Hindlimb muscle (tissue), 1 donor: ENCODE data around the gene ADAMTSL2. TPM values are rescaled to one million over a fixed set of nuclear protein-coding genes. Genes with fewer than 3 reads are reported as not detected.

Experiments
- DNase-seq: peaks from one replicate; pipeline ENCODE4 v3.0.0-alpha.2; 2013
- polyA plus RNA-seq: library from polyadenylated mRNA; unstranded; fragments of 120-200 nt; gene quantifications from one replicate; pipeline ENCODE4 v1.2.1, GENCODE V29; 2013; ENCODE audit not compliant: insufficient read length

The ADAMTSL2 gene
- polyA plus RNA-seq, 1 donor, result 4.0 TPM

- DNase-seq, result no peak
These were observed 56.8 kb downstream of the ADAMTSL2 start for GRCh38 chr9:133591116-133591910.

DNA sequence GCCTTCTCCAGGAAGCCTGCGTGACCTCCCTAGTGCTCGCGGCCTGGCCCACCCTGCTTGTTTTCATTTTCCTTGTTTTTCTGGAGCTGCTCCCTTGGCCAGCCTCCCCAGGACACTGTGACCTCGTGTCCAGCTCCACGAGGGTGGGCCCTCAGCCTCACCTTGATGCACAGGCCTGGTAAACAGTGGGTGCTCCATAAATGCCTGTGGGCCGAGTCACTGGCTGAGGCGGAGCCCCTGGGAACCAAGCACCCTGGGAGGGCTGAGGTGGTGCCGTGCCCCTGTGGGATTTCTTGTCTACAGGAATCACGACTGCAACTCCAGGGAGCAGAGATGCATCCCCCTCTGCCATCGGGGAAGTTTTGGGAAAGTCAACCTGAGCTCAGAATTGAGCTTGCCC, 57.5 kb downstream of the ADAMTSL2 start:
- no peak for DNase-seq

DNA sequence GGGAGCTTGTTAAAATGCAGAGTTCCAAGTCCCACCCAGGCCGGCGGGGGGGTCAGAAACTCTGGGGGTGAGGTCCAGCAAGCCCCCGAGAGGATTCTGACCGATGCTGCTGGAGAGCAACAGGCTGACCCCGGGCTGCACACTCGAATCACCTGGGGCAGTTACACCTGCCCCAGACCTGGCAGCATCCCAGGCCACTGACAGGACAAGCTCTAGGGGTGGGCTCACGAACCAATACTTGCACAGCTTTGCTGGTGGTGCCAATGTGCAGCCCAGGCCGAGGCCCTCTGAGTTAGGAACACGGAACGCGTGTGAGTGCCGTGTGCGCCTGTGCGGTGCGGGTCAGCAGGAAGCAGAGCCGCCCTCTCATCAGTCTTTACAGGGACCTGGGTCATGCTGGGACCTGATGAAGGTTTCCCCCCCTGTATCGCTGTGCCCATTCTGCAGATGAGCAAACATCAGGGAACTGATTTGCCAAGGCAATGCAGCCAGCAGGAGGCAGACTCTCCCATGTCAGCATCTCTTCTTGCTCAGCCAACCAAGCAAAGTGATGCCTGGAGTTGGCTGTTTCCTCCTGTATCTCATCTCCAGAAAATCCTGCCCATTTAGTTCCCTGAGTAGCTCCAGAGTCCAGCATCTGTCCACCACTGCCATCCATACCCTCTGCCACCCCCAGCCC, 58.4 kb downstream of the ADAMTSL2 start:
- no peak for DNase-seq

- DNase-seq, result no peak
These were observed 59.2 kb downstream of the ADAMTSL2 start for GRCh38 chr9:133593587-133594253.

GRCh38 chr9:133594310-133594709, 59.8 kb downstream of the ADAMTSL2 start:
- no peak for DNase-seq

- no peak for DNase-seq
These were observed 61.4 kb downstream of the ADAMTSL2 start for GRCh38 chr9:133595910-133596309.

DNA sequence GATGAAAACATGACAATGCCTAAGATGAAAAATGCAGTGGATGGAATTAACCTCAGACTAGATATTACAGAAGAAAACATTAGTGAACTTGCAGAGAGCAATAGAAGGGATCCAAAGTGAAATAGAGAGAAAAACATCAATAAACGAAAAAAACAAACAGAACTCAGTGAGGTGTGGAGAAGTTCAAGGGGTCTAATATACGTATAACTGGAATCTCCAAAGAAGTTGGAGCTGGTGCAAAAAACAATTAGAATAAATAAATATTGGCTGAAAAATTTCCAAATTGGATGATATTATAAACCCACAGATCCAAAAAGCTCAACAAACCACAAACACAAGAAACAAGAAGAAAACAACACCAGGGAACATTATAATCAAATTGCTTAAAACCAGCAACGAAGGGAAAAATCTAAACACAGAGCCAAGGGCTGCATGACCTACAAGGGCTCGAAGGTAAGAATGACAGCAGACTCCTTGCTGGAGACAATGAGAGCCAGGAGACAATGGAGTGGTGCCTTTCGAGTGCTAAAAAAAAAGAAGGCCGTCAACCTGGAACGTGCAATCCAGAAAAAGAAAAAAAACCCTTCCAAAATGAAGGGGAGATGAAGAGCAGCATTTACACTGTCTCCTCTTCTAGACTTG, 62.9 kb downstream of the ADAMTSL2 start:
- DNase-seq, result no peak

GRCh38 chr9:133598978-133599377, 64.5 kb downstream of the ADAMTSL2 start:
- DNase-seq, result no peak

DNA sequence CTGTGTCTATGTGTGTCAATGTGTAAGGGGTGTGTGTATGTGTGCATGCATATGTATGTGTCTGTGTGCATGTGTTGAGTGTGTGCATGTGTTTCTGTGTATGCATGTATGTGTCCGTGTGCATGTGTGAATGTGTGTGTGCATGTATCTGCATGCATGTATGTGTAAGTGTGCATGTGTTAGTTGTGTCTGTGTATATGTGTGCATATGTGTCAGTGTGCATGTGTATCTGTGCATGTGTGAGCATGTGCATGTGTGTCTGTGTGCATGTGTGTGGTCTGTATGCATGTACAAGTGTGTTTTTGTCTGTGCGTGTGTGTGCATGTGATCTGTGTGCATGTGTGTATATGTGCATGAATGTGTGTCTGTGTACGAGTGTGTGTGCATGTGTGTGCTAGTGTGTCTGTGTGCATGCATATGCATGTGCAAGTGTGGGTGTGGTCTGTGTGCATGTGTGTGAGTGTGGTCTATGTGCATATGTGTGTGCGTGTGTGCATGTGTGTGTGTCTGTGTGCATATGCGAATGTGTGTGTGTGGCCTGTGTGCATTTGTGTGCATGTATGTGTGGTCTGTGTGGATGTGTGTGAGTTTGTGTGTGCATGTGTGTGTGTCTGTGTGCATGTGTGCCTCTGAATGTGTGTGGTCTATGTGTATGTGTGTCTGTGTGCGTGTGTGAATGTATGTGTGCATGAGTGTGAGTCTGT, 65.1 kb downstream of the ADAMTSL2 start:
- no peak for DNase-seq

DNA sequence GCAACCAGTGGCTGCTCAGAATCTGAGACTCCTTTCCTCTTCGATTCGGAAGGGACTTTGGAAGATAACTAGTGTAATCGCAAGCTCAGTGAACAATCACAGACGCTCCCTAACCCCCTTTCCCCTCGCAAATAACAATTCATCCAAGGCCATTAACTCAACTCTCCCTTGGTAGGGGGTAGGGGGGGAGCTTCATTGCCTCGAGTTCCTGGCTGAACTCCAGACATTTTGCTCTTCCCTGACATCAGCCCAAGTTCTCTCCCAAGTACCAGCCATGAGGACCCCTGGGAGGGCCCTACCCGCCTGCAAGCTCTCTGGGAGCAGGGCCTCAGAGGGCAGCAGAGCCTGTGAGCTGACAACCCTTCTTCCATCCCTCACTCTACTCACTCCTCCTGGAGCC, 66.2 kb downstream of the ADAMTSL2 start:
- no peak for DNase-seq

DNA sequence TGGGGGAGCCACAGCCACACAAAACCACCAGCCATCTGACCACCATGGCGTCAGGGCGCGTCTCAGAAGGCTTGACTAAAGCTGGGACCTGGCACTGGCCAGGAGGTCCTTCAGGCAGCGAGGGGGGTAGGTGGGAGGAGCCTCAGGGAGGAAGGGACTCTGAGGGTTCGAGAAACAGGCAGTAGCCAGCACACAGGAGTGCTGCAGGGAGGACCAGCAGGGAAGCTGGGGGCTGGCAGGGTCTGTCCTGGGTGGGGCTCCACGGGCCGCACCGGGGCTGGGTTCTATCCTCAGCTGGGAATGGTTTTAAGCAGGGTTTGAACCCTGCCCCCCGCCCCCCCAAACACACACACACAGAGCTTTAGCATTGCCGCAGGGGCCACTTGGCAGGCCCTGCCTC, 67.2 kb downstream of the ADAMTSL2 start:
- no peak for DNase-seq

GRCh38 chr9:133602277-133602676, 67.8 kb downstream of the ADAMTSL2 start:
- DNase-seq, result no peak

DNA sequence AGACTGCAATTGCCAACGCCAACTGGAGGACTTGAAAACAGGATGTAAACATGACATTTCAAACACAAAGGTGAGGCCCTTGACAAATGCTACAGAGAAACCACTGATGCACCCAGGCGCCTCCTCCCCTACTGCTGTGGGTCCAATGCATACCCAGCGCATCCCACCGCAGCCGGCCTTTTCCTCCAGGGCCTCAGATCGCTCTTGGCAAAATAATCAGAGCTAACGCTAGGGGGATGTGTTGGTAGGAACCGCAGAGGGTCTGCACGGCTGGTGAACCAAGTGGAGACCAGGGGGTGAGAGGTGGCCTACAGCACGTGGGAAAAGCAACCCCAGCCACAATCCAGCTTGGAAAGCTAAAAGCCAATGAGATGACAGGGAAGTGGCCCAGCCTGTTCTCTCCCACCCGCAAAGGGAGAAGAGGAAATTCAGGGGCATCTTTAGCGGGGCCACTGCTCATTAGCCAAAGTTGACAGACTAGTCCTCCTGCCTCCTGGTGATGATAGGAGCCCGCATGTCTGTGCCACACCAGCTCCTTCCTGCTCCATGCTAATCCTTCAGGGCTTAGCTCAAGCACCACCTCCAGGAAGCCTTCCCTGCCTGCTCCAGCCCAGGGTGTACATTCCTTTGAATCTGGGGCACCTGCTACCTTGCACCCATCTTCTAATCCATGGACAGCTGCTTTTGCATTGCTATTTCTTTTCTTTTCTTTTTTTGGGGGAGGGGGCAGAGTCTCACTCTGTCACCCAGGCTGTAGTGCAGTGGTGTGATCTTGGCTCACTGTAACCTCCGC, 68.8 kb downstream of the ADAMTSL2 start:
- DNase-seq, result no peak

- DNase-seq, result no peak
These were observed 69.7 kb downstream of the ADAMTSL2 start for GRCh38 chr9:133604214-133604613.

GRCh38 chr9:133604856-133605255, 70.4 kb downstream of the ADAMTSL2 start:
- no peak for DNase-seq

- DNase-seq, result no peak
These were observed 70.9 kb downstream of the ADAMTSL2 start for GRCh38 chr9:133605446-133605845.

- no peak for DNase-seq
These were observed 71.6 kb downstream of the ADAMTSL2 start for GRCh38 chr9:133605856-133606707.

DNA sequence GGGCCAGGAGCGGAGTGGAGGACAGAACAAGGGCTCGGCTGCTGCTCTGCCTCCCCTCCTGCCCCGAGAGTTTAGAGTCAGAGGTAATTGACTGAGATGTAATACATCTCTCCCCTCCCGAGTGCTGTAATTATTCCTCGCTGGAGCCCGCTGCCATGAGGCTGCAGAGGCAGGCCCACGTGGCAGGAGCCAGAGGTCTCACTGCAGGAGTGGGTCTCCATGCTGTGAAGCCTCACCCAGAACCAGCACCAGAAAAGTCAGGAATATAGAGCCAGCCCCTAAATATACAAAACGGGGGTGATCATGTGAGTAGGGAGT, 72.2 kb downstream of the ADAMTSL2 start:
- no peak for DNase-seq

GRCh38 chr9:133607381-133607780, 72.9 kb downstream of the ADAMTSL2 start:
- no peak for DNase-seq

GRCh38 chr9:133607976-133608375, 73.5 kb downstream of the ADAMTSL2 start:
- no peak for DNase-seq

GRCh38 chr9:133608382-133608781, 73.9 kb downstream of the ADAMTSL2 start:
- DNase-seq, result no peak
